Uterus (tissue), 2 donors: ENCODE measurements around the gene IQCE.

Experiments used
- POLR2A ChIP-seq, 2 donors: fragments of 450-650 bp; IDR thresholded peaks; one replicate each; pipeline ENCODE4 v1.6.1; 2016; ENCODE audit warnings: antibody characterized with exemption in 2 of 2, mild to moderate bottlenecking in 1 of 2, moderate library complexity in 1 of 2
- TF ChIP-seq, protein P1 (sequence below), 4 experiments: fragments of 200-600 bp in 2 of 4; fragments of 450-650 bp in 2 of 4; sonication (generic) in 2 of 4; IDR thresholded peaks; one replicate each; pipeline ENCODE4 v1.5.1; 2016 to 2019; ENCODE audit warnings: antibody characterized with exemption in 4 of 4, mild to moderate bottlenecking in 2 of 4, moderate library complexity in 1 of 4

DNA sequence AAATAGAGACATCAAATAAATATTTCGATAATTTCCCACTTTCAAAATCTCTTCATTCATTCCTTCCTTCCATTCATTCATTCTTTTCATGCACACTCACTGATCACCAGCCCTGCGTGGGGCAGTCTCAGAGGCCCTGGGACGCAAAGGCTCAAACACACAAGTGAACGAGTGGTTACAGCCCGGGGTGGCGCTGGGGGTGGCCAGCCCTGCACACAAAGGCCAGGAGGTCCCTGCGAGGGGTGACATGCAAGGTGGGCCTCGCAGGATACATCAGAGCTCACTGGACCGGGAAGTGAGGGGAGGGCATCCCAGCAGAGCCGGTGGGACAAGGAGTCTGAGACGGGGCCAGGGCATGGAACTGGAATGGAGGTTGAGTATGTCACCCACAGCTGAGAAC is 43.1 kb downstream of the IQCE start:
- TF ChIP-seq, protein P1, sequence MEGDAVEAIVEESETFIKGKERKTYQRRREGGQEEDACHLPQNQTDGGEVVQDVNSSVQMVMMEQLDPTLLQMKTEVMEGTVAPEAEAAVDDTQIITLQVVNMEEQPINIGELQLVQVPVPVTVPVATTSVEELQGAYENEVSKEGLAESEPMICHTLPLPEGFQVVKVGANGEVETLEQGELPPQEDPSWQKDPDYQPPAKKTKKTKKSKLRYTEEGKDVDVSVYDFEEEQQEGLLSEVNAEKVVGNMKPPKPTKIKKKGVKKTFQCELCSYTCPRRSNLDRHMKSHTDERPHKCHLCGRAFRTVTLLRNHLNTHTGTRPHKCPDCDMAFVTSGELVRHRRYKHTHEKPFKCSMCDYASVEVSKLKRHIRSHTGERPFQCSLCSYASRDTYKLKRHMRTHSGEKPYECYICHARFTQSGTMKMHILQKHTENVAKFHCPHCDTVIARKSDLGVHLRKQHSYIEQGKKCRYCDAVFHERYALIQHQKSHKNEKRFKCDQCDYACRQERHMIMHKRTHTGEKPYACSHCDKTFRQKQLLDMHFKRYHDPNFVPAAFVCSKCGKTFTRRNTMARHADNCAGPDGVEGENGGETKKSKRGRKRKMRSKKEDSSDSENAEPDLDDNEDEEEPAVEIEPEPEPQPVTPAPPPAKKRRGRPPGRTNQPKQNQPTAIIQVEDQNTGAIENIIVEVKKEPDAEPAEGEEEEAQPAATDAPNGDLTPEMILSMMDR (IDR thresholded peaks at IDR 0.05): no peak
- TF ChIP-seq POLR2A (IDR thresholded peaks at IDR 0.05): no peak
